Subcutaneous adipose tissue (tissue), 4 donors: ENCODE measurements around the gene TMEM25. TPM values are rescaled to one million over a fixed set of nuclear protein-coding genes. Genes with fewer than 3 reads are reported as not detected.

Experiments used
- CTCF ChIP-seq: fragments of 450-650 bp; IDR thresholded peaks from one replicate; pipeline ENCODE4 v1.5.1; 2016; ENCODE audit warnings: low read depth, mild to moderate bottlenecking, control low read depth, antibody characterized with exemption, moderate library complexity
- total RNA-seq, 4 donors: library from RNA; depleted of rRNA; stranded (reverse); fragments of >200 nt; gene quantifications; one replicate each; pipeline ENCODE4 v1.1.0, GENCODE V29; 2016

TMEM25 gene
- total RNA-seq, 4 donors from 2014 or later: 6.8 to 21.9 (median 14.4) TPM

DNA sequence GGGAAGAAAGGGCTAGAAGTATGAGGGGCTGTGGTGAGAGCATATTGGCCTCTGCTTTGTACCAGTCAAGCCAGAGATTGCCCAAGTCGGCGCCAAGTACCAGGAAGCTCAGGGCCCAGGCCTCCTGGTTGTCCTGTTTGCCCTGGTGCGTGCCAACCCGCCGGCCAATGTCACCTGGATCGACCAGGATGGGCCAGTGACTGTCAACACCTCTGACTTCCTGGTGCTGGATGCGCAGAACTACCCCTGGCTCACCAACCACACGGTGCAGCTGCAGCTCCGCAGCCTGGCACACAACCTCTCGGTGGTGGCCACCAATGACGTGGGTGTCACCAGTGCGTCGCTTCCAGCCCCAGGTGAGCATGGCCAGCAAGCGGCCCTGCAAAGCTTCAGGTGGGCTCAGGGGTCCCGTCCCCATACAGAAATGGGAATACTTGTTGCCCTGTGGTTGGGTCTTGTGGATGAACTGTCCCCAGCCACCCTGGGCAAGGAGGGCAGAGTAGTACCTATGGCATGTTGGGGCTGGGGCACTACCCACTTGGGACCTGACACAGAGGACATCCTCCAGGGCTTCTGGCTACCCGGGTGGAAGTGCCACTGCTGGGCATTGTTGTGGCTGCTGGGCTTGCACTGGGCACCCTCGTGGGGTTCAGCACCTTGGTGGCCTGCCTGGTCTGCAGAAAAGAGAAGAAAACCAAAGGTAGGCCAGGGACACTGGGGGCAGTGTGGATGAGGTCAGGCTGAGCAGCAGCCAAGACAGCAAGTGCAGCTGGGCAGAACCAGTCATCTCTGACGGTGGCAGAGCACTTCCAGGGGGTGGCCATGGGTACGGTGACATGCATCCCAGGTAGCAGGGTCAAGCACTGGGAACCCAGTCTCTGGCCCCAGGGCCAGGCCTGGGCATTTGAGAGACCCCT lies 2.1 kb downstream of the TMEM25 start:
- no peak for TF ChIP-seq CTCF

DNA sequence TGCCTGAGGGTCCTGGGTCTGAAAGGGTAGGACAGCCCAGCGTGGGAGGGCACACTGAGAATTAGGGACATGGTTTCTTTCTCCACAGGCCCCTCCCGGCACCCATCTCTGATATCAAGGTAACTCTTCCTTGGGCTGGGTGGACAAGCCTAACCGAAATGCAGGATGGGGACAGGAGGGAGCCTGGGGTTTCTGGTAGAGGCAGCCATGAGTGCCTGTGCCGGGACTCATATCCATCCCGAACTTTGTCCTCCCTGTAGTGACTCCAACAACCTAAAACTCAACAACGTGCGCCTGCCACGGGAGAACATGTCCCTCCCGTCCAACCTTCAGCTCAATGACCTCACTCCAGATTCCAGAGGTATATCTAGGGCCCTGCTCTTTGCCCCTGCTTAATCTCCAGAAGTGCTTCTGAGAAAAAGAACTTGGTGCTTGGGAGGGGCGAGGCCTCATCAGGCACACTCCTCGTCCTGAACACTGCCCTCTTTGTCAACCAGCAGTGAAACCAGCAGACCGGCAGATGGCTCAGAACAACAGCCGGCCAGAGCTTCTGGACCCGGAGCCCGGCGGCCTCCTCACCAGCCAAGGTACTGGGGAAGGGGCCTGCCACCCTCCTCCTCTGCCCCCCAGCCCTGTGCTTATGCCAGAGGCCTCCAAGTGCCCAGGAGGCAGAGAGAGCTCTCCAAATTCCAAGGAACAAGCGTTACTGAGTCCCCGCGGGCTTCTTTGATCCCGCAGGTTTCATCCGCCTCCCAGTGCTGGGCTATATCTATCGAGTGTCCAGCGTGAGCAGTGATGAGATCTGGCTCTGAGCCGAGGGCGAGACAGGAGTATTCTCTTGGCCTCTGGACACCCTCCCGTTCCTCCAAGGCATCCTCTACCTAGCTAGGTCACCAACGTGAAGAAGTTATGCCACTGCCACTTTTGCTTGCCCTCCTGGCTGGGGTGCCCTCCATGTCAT lies 3.1 kb downstream of the TMEM25 start:
- TF ChIP-seq CTCF: no peak

DNA sequence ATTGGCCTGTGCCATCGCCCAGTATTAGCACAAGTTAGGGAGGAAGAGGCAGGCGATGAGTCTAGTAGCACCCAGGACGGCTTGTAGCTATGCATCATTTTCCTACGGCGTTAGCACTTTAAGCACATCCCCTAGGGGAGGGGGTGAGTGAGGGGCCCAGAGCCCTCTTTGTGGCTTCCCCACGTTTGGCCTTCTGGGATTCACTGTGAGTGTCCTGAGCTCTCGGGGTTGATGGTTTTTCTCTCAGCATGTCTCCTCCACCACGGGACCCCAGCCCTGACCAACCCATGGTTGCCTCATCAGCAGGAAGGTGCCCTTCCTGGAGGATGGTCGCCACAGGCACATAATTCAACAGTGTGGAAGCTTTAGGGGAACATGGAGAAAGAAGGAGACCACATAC lies 4.3 kb downstream of the TMEM25 start:
- TF ChIP-seq CTCF: no peak

- no peak for TF ChIP-seq CTCF
Measured at GRCh38 chr11:118536726-118537125, 5.7 kb downstream of the TMEM25 start.

GRCh38 chr11:118537409-118537980 lies 6.5 kb downstream of the TMEM25 start:
- no peak for TF ChIP-seq CTCF

DNA sequence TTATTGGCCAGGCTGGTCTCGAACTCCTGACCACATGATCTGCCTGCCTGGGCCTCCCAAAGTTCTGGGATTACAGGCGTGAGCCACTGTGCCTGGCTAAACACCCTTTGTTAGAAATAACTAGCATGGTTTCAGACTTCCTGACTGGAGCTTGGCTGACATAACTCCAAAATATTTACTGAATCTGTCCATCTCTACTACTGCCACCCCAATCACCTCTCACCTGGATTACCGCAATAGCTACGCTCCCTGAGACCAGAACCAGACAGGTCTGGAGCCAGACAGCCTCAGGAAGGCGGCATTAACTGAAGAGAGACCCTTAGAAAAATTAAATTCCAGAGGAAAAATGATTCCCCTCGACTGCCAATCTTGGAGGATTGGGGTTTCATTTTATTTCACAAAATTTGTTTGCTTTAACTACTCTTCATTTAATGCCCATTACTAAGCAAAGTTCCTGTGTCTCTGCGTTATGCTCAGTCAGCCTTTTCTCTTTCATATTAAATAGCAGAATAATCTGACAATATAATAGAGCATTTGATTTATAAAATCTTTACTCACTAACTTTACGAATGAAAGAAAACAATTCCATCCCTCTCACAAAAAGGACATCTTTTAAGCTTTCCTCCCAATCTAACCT lies 13.1 kb downstream of the TMEM25 start:
- TF ChIP-seq CTCF: no peak
